Fibroblast of skin of right biceps (primary cell): ENCODE results near the gene FHAD1.
"Not testable (repeated sequence)": the region's sequence is repeated elsewhere in the genome, so short reads cannot be mapped to it uniquely, and the experiment has no call there.

Source experiments
- DNase-seq: peaks from one replicate; pipeline ENCODE4 v3.0.0-alpha.2; 2013

Gene FHAD1

GRCh38 chr1:15379151-15379550 lies 132.1 kb downstream of the FHAD1 start:
- not testable (repeated sequence) for DNase-seq

GRCh38 chr1:15380601-15381508 lies 133.8 kb downstream of the FHAD1 start:
- no peak for DNase-seq

- no peak for DNase-seq
Measured at GRCh38 chr1:15381805-15382204, 134.8 kb downstream of the FHAD1 start.

DNA sequence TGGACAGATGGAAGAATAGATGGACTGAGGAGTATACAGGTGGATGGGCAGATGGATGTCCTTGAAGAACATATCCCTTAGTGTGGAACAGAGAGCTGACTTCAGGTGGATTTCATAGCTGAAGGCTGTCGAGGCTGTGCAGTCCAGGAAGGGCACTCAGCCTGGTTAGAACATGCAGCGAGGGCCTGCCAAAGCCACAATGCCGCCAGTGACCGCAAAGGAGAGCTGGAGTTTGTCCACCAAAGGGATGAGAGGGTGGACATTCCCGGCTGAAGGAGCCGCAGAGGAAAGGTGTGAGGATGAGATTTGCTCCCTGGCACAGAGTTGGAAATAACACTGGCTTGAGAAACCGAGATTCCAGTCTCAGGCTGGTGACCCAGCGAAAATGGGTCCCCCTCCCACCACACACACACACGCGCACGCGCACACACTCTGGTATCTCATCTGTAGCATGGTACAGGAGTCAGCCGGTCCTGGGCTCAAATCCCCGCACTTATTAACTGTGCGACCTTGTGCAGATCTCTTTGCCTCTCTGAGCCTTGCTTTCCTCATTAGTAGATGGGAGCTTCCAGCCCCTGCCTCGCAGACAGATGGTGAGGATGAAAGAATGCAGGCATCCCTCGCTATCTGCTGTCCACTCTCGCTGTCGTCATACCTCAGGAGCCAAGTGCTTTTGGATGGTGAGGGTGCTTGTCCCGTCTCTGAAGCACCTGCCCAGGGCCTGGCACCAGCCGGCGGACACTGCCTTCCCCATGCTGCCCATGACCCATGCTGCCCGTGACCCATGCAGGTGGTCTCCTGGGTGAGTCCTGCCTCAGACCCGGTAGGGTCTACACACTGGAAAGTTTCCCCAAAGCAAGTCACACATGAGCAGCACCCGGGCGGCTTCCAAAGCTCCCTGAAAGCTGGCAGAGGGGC lies 135.8 kb downstream of the FHAD1 start:
- no peak for DNase-seq

DNA sequence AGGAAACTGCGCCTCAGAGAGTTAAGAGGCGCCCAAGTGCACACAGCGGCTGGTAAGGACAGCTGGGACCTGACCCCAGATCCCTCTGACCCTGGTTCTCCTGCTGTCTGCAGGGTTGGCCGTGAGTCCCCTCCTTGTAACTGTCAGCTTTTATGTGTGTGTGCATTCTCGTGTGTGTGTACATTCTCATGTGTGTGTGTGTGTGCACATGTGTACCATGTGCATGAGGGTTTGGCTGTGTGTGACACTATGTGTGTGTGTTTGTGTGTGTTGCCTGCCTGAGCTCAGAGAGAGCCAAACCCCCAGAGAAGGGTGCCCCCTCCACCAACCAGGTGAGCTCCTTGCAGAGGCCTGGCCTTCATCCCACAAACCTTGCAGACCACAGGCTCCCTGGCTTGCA lies 136.8 kb downstream of the FHAD1 start:
- DNase-seq: no peak

DNA sequence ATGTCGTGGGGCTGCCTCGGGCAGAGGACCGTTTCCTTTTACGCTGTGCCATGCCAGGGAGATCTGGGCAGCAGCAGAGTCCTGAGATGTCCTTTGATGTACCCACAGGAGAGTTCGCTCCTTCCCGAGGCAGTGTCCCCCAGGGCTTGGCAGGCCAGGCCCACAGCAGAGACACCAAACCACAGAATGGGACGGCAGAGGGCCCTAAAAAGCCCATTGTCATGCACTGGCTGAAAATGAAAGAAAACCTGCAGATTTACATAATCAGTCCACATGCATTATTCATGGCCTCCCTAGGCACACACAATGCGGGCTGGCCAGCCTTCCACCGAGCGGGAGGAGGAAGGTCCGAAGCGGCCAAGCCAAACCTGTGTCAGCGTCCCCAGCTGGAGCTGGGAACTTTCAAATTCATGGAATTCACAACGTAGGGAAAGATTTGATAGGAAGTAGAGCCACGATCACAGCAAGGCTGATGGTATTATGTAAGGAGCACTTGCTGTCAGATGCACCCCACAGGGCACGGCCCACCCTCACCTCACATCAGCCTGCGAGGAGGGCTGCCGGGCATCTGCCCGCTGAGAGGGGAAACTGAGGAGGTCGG lies 137.4 kb downstream of the FHAD1 start:
- DNase-seq: no peak

GRCh38 chr1:15385420-15385819 lies 138.4 kb downstream of the FHAD1 start:
- no peak for DNase-seq

DNA sequence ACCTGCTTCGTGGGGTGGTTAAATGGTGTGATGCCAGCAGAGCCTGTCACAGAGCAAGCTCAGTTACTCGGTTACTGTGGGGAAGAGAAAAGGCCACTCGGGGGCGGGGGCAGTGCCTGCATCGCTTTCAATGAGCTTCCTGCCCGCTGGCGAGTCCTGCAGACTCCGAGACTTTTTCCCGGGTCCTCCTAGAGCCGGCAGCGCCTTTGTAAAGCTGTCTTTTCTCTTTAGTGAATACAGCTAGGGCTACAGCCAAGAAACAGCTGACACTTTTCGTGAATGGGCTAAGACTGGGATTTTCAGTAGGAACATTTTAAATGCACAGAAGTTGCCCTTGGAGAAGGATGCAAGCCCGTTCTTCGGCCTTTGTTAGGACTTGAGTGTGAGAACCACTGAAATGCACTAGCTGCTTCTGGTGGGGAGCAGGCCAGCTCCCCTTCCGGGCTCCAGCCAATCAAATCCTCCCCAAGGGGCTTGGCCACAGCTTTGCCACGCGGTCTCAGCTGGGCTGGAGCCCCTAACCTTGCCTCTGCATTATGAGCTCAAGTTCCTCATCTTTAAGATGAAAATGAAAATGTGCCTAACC lies 139.2 kb downstream of the FHAD1 start:
- DNase-seq: no peak

- no peak for DNase-seq
Measured at GRCh38 chr1:15388201-15388880, 141.3 kb downstream of the FHAD1 start.

DNA sequence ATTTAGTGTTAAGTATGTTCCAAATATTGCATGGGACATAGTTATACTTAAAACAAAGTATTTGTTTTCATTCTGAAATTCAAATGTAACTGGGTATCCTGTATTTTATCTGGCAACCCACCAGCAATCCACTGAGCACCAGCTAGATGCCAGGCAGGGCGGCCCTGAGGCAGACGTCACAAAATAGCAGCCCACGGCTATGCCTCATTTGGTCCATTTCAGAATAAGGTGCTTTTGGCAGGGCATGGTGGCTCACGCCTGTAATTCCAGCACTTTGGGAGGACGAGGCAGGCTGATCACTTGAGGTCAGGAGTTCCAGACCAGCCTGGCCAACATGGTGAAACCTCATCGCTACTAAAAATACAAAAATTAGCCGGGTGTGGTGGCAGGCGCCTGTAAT lies 142.8 kb downstream of the FHAD1 start:
- not testable (repeated sequence) for DNase-seq

DNA sequence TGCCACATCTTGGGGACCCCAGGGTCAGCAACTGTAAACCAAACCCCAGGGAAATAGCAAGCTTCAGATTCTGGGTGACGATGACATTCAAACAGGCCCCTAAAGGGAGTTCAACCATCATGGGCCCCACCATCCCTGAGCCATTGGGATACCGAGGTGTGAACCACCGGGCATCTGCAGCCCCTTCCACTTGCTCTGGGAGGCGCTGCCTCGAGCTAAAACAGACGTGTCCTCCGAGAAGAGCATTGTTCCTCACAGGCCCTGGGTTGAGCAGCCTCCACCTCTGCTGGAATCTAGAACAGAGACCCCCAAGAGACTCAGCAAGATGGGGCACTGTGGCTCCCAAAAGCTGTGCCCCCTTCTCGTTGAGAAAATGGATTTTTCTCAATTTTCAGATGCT lies 143.6 kb downstream of the FHAD1 start:
- no peak for DNase-seq

DNA sequence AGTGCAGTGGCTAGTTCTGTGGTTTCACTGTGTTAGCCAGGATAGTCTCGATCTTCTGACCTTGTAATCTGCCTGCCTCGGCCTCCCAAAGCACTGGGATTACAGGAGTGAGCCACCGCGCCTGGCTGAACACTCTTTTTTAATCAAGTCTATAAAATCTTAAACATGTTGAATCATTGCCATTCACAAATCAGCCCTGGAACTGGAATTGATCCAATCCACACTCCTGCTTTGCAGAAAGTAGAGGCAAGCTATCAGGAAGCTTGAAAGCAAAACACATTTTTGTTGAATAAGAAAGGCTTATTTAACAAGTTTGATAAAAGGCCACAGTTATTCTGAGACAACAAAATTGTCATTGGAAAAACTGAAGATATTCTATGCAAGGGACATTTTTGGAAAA lies 144.3 kb downstream of the FHAD1 start:
- DNase-seq: peak; percentile 17

DNA sequence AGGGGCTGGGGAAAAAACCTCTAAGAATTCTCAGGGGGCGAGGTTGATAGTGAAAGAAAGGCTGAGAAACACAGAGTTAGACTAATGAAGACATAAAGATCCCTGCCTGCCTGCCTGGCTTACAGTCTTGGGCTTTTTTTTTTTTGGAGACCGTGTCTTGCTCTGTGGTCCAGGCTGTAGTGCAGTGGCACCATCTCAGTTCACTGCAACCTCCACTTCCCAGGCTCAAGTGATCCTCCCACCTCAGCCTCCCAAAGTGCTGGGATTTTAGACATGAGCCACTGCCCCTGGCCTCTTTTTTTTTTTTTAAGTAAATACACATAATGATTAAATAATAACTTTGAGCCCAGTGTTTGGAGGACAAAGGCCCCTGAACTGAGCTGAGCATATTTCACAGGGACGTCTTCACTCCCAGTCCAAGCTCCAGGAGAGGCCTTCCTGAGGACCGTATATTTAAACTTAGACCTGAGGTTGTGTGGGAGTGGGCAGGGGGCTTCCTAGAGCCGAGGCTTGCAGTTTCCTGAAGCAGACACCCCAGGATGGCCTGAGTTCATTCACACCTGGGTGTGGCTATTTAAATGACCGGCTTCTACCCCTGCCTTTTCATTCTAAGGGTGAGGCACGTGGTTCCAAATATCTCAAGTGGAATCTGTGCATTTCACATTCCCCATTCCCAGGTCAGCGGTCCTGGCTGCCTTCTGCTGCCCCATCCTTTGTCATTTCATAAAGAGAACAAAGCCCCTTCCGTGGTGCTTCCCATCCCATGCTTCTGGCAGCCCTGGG lies 146.6 kb downstream of the FHAD1 start:
- DNase-seq: no peak

DNA sequence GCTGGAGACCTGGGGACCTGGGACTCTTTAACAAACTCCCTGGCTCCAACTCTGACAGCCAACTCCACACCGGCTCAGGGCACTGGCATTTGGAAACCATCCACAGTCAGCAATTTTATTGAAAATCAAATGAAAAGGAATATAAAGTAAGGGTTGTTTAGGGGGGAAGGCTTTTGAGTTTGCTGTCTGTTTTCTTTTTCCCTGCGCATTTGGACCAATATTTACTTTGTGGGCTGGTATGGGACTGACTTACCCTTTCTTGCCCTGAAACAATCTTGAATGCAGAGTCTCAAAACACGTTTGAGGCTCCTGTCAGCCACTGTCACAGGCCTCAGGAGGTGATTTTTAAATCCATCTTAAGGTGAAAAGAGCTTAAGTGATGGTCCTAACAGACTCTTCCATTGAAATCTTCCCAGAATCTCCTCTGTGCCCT lies 147.3 kb downstream of the FHAD1 start:
- DNase-seq: no peak

DNA sequence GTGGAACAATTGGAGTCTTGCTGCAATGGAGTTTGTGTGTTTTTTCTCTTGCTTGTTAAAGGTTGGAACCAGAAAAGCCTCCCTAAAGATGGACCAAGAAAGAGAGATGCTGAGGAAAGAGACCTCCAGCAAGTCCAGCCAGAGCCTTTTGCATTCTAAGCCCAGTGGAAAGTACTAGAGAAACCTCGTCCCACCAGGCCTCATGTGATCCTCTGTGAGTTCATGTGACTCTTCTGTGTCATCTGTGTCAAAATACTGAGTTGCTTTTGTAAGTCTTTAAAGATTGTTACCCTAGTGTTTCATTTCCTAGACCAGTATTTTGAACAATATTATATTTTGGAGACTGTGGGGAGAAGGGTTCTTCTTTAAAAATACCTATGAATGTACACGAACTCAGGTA lies 150.2 kb downstream of the FHAD1 start:
- DNase-seq: no peak

DNA sequence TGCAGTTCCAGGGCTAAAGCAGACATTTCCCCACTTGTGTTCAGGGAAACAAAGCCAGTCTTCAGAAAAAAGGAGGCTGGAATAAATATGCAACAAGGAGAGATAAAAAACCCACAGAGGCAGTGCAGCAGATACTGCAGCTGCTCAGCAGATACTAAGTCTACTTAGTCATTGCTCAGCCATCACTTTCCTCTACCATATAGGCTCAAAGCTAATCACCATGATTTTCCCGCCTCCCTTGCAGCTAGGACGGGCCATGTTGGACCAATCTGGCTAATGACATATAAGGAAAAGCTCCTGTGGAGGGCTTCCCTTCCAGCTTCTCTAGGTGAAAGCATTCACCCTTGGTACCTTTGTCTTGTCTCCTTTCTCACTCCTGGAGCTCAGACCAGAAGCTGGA lies 152.7 kb downstream of the FHAD1 start:
- DNase-seq: no peak

DNA sequence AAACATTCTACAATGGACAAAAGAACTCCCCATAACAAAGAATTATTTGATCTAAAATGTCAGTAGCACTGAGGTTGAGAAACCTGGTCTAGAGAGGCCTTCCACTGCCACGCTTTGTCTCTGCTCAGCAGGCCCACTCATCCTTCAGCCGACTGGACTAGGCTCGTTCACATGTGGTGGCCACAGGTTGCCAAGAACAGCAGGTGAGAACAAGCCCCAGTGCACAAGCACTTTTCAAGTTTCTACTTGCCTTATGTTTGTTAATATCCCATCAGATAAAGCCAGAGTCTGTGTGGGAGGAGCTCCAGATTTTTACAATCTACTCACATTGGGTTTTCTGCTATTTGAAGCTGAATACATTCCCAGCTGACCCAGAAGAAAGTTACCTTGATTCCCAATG lies 153.6 kb downstream of the FHAD1 start:
- no peak for DNase-seq

DNA sequence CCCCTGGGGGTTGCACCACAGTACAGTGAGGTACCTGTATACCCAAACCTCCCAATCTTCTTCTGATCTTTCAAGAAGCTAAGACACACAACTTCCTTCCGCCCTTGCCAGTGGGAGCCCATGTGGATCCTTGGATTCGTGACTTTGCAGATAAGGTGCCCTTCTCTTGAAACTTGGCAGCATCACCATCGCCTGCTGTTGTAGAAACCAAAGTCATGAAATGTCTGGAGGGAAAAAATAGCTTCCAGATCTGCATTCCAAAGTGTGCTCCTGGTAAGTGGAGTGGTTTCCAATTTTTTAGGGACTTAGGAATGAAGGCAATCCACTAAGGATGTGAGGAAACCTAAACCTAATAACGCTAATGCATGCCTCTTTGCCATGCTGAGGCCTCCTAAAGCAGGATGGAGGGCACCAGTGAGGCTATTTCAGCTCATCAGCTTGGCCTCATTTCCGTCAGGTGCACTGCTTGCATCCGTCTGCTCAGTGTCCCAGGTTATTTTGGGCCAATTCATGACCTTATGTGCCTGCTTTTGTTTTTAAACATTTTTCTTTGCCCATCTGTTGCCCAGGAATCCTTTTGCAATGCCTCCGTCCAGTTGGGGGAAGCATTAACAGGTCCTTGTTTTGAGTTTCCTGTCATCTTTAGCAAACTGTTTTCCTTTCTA lies 154.5 kb downstream of the FHAD1 start:
- no peak for DNase-seq

DNA sequence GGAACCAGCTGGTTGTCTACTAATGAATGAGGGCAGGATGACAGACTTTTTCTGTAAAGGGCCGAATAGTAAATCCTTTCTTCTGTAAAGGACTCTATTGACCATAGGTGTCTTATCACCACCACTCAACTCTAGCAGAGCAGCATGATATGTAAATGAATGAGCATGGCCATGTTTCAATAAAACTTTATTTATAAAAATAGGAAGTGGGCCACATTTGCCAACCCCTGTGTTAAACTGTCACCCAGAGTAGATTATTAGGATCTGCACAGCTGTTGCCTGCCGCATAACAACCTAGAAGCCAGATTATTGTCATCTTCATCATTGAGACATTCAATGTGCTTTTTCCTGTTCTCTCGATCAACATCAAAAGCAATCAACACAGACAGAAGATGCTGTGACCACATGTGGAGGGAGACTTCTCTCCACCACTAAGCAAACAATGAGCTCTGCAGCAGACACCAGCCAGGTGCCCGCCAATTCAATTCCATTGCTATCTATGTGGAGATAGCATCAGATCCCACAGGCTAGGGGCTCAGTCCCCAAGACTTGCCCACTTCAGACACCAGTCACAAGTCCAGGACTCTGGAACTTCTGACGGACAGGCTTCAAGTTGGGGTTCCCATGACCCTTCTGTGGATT lies 155.9 kb downstream of the FHAD1 start:
- DNase-seq: no peak

DNA sequence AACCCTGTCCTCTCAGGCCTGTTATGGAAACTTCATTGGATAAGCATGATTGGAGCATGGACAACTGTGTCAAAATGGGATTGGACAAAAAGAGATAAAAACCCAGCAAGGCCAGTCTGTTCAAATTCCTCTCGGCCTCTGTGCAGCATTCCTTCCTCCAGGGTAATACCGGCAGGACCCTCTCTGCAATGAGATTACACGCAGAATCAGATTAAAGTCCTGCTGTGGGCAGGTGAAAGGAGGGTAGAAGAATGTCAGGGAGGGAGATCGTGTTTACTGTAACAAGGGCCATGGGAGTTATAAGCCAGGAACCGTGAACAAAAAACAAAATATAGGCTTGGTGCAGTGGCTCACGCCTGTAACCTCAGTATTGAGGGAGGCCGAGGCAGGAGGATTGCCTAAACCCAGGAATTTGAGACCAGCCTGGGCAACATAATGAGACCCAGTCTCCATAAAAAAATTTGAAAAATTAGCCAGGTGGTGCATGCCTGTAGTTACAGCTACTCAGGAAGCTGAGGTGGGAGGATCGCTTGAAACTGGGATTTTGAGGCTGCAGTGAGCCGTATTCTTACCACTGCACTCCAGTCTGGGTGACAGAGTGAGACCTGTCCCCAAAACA lies 157.0 kb downstream of the FHAD1 start:
- DNase-seq: no peak
